ENCODE data around the gene TEX29. TPM values are rescaled to one million over a fixed set of nuclear protein-coding genes. Genes with fewer than 3 reads are reported as not detected.

TEX29 gene
- polyA plus RNA-seq, 2 donors = 0.24 to 0.88 TPM

- Histone ChIP-seq H3K27ac (ENCODE audit: low read depth in 2 of 2, low read length in 1 of 2) (no peak overlapping the region), H3K9me3 (ENCODE audit: control insufficient read depth in 2 of 2, insufficient read depth in 1 of 2, low read depth in 1 of 2, low read length in 1 of 2) (no peaks in the 10 kb centered on the region), H3K4me1 (ENCODE audit: control insufficient read depth in 2 of 2, insufficient read depth in 2 of 2, low read length in 1 of 2) (no peaks in the 10 kb centered on the region), H3K36me3 (ENCODE audit: control insufficient read depth in 2 of 2, insufficient read depth in 2 of 2, low read length in 1 of 2) (no peaks in the 10 kb centered on the region), H3K27me3 (ENCODE audit: control insufficient read depth in 1 of 2, insufficient read depth in 2 of 2, low read length in 2 of 2) (peaks cover 0 to 3% of the 10 kb centered on the region in 2 donors), H3K4me3 (ENCODE audit: low read depth in 1 of 2, low read length in 2 of 2) (no peak overlapping the region)
- 69 to 79% methylated on average over 9 of the region's 9 CpGs for WGBS, 2 donors
Measured at GRCh38 chr13:111360452-111360851, 40.0 kb downstream of the TEX29 start.

DNA sequence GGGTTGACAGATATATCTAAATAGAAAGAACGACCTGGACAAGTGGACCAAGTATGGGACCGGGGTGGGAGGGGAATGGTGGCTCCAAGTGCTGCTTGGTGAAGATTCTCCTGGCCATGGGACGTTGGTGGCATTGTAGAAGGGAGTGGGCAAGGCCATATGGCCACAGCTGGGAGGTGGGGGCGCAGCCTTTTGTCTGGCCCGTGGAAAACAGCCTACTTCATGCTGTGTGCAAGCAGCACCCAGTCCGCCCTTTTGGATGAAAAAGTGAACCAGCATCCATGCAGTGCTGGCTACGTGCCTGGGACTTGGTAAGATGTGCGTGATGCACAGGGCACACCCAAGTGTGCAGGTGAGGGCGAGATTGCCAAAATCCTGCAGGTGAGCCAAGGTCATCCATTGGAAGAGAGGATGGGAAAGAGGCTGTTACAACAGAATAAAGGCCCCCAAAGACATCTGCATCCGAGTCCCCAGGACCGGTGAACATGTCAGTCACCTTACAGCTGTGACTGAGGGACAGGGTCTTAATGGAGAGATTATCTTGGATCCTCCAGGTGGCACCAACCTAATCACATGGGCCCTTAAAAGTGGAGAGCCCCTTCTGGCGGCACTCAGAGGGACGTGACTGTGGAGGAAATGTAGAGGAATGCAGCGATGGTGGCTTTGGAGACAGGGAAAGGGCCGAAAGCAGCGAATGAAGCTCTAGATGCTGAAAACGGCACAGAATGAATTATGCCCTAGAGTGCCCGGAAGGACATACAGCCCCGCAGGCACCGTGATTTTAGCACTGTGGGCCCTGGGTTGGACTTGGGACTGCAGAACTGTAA, 40.8 kb downstream of the TEX29 start:
- Histone ChIP-seq H3K9me3 (ENCODE audit: control insufficient read depth in 2 of 2, insufficient read depth in 1 of 2, low read depth in 1 of 2, low read length in 1 of 2) (no peaks in the 10 kb centered on the region), H3K4me3 (ENCODE audit: low read depth in 1 of 2, low read length in 2 of 2) (no peak overlapping the region), H3K4me1 (ENCODE audit: control insufficient read depth in 2 of 2, insufficient read depth in 2 of 2, low read length in 1 of 2) (no peaks in the 10 kb centered on the region), H3K27ac (ENCODE audit: low read depth in 2 of 2, low read length in 1 of 2) (no peak overlapping the region), H3K36me3 (ENCODE audit: control insufficient read depth in 2 of 2, insufficient read depth in 2 of 2, low read length in 1 of 2) (no peaks in the 10 kb centered on the region), H3K27me3 (ENCODE audit: control insufficient read depth in 1 of 2, insufficient read depth in 2 of 2, low read length in 2 of 2) (peaks cover 0 to 3% of the 10 kb centered on the region in 2 donors)
- 77 to 79% methylated on average over 20 of the region's 20 CpGs for WGBS, 2 donors

GRCh38 chr13:111361873-111362648, 41.6 kb downstream of the TEX29 start:
- H3K27me3 ChIP-seq (ENCODE audit: control insufficient read depth in 1 of 2, insufficient read depth in 2 of 2, low read length in 2 of 2) = peaks cover 0 to 3% of the 10 kb centered on the region in 2 donors
- H3K27ac ChIP-seq (ENCODE audit: low read depth in 2 of 2, low read length in 1 of 2) = no peak overlapping the region
- no peaks in the 10 kb centered on the region for H3K36me3 ChIP-seq (ENCODE audit: control insufficient read depth in 2 of 2, insufficient read depth in 2 of 2, low read length in 1 of 2)
- H3K9me3 ChIP-seq (ENCODE audit: control insufficient read depth in 2 of 2, insufficient read depth in 1 of 2, low read depth in 1 of 2, low read length in 1 of 2) = no peaks in the 10 kb centered on the region
- H3K4me1 ChIP-seq (ENCODE audit: control insufficient read depth in 2 of 2, insufficient read depth in 2 of 2, low read length in 1 of 2) = no peaks in the 10 kb centered on the region
- whole genome bisulfite sequencing, 2 donors = 74 to 84% methylated on average over 11 of the region's 11 CpGs
- no peak overlapping the region for H3K4me3 ChIP-seq (ENCODE audit: low read depth in 1 of 2, low read length in 2 of 2)

DNA sequence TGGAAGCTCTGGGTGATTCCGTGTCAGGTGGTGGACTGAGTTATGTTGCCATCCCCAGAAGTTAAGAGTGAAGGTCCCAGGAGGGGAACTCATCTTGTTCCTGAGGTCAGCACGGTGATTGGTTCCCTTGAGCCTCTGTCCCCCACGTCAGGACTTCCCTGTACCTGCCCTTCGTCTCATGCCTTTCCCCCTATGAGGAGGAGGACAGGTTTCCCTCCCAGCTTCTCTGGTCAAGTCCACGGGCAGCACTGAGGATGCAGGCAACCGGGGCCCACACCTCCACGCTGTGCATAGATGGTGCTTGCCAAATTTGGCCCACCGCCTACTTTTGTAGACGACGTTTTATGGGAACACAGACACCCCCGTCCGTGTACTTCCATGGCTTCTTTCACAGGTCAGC, 42.7 kb downstream of the TEX29 start:
- Histone ChIP-seq H3K36me3 (ENCODE audit: control insufficient read depth in 2 of 2, insufficient read depth in 2 of 2, low read length in 1 of 2) (no peaks in the 10 kb centered on the region), H3K4me3 (ENCODE audit: low read depth in 1 of 2, low read length in 2 of 2) (no peak overlapping the region), H3K27ac (ENCODE audit: low read depth in 2 of 2, low read length in 1 of 2) (no peak overlapping the region), H3K27me3 (ENCODE audit: control insufficient read depth in 1 of 2, insufficient read depth in 2 of 2, low read length in 2 of 2) (peaks cover 0 to 3% of the 10 kb centered on the region in 2 donors), H3K4me1 (ENCODE audit: control insufficient read depth in 2 of 2, insufficient read depth in 2 of 2, low read length in 1 of 2) (no peaks in the 10 kb centered on the region), H3K9me3 (ENCODE audit: control insufficient read depth in 2 of 2, insufficient read depth in 1 of 2, low read depth in 1 of 2, low read length in 1 of 2) (no peaks in the 10 kb centered on the region)
- 79 to 80% methylated on average over 12 of the region's 12 CpGs for WGBS, 2 donors

- no peaks in the 10 kb centered on the region for H3K9me3 ChIP-seq (ENCODE audit: control insufficient read depth in 2 of 2, insufficient read depth in 1 of 2, low read depth in 1 of 2, low read length in 1 of 2)
- peaks cover 0 to 3% of the 10 kb centered on the region in 2 donors for H3K27me3 ChIP-seq (ENCODE audit: control insufficient read depth in 1 of 2, insufficient read depth in 2 of 2, low read length in 2 of 2)
- no peaks in the 10 kb centered on the region for H3K36me3 ChIP-seq (ENCODE audit: control insufficient read depth in 2 of 2, insufficient read depth in 2 of 2, low read length in 1 of 2)
- H3K4me1 ChIP-seq (ENCODE audit: control insufficient read depth in 2 of 2, insufficient read depth in 2 of 2, low read length in 1 of 2) = no peaks in the 10 kb centered on the region
- no peak overlapping the region for H3K27ac ChIP-seq (ENCODE audit: low read depth in 2 of 2, low read length in 1 of 2)
- H3K4me3 ChIP-seq (ENCODE audit: low read depth in 1 of 2, low read length in 2 of 2) = no peak overlapping the region
- 79 to 80% methylated on average over 7 of the region's 7 CpGs for WGBS, 2 donors
Measured at GRCh38 chr13:111363591-111363990, 43.1 kb downstream of the TEX29 start.

DNA sequence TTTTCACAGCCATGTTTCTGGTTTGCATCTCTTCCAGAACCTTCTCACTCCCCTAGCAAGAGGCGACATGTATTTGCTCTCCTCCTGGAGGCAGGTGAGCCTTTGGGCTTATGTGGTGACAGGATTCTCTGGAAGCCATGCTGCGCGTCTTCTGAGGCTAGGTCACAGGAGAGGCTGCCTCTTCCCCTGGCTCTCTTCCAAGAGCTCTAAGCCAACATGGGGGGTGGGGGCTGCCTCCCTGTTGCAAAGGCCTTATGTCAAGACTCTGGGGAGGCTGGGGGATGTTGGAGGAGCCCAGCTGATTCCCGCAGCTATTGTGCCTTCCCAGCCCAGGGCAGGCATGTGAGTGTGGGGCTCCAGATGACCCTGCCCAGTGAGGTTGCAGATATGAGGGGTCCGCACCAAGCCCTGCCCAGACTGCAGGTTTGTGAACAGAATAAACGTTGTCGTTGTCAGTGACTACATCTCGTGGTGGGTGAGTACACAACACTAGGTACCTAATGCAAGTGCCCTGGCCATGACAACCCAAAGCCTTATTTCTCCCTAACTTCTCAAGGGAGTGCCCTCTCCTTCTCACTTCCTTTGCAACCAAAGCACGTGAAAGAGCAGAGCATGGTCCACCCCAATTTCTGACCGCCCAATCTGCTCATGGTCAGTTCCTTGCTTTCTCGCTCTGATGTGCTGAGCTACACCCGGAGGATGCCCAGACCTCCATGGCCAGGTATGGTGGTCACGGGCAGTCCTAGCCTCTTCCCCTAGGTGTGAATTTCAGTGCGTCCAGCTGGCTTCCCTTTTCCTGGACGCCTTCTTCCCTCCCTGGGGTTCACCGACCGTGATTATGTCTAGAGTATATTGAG, 44.9 kb downstream of the TEX29 start:
- H3K4me1 ChIP-seq (ENCODE audit: control insufficient read depth in 2 of 2, insufficient read depth in 2 of 2, low read length in 1 of 2) = no peaks in the 10 kb centered on the region
- H3K36me3 ChIP-seq (ENCODE audit: control insufficient read depth in 2 of 2, insufficient read depth in 2 of 2, low read length in 1 of 2) = no peaks in the 10 kb centered on the region
- 84 to 89% methylated on average over 17 of the region's 17 CpGs for WGBS, 2 donors
- H3K4me3 ChIP-seq (ENCODE audit: low read depth in 1 of 2, low read length in 2 of 2) = no peak overlapping the region
- no peak overlapping the region for H3K27ac ChIP-seq (ENCODE audit: low read depth in 2 of 2, low read length in 1 of 2)
- H3K9me3 ChIP-seq (ENCODE audit: control insufficient read depth in 2 of 2, insufficient read depth in 1 of 2, low read depth in 1 of 2, low read length in 1 of 2) = no peaks in the 10 kb centered on the region
- H3K27me3 ChIP-seq (ENCODE audit: control insufficient read depth in 1 of 2, insufficient read depth in 2 of 2, low read length in 2 of 2) = peaks cover 0 to 3% of the 10 kb centered on the region in 2 donors

- 81 to 85% methylated on average over 2 of the region's 2 CpGs for WGBS, 2 donors
- no peak overlapping the region for H3K4me3 ChIP-seq (ENCODE audit: low read depth in 1 of 2, low read length in 2 of 2)
- H3K9me3 ChIP-seq (ENCODE audit: control insufficient read depth in 2 of 2, insufficient read depth in 1 of 2, low read depth in 1 of 2, low read length in 1 of 2) = no peaks in the 10 kb centered on the region
Measured at GRCh38 chr13:111367340-111367739, 46.9 kb downstream of the TEX29 start.

GRCh38 chr13:111368091-111368490, 47.6 kb downstream of the TEX29 start:
- whole genome bisulfite sequencing, 2 donors = 86 to 87% methylated on average over 4 of the region's 4 CpGs
- Histone ChIP-seq H3K27me3 (ENCODE audit: control insufficient read depth in 1 of 2, insufficient read depth in 2 of 2, low read length in 2 of 2) (no peaks in the 10 kb centered on the region), H3K36me3 (ENCODE audit: control insufficient read depth in 2 of 2, insufficient read depth in 2 of 2, low read length in 1 of 2) (no peaks in the 10 kb centered on the region), H3K9me3 (ENCODE audit: control insufficient read depth in 2 of 2, insufficient read depth in 1 of 2, low read depth in 1 of 2, low read length in 1 of 2) (no peaks in the 10 kb centered on the region), H3K4me1 (ENCODE audit: control insufficient read depth in 2 of 2, insufficient read depth in 2 of 2, low read length in 1 of 2) (no peaks in the 10 kb centered on the region), H3K4me3 (ENCODE audit: low read depth in 1 of 2, low read length in 2 of 2) (no peak overlapping the region), H3K27ac (ENCODE audit: low read depth in 2 of 2, low read length in 1 of 2) (no peak overlapping the region)

More at GRCh38 chr13:111367340-111367739, 46.9 kb downstream of the TEX29 start:
- Histone ChIP-seq H3K27me3 (ENCODE audit: control insufficient read depth in 1 of 2, insufficient read depth in 2 of 2, low read length in 2 of 2) (no peaks in the 10 kb centered on the region), H3K27ac (ENCODE audit: low read depth in 2 of 2, low read length in 1 of 2) (no peak overlapping the region), H3K36me3 (ENCODE audit: control insufficient read depth in 2 of 2, insufficient read depth in 2 of 2, low read length in 1 of 2) (no peaks in the 10 kb centered on the region), H3K4me1 (ENCODE audit: control insufficient read depth in 2 of 2, insufficient read depth in 2 of 2, low read length in 1 of 2) (no peaks in the 10 kb centered on the region)

DNA sequence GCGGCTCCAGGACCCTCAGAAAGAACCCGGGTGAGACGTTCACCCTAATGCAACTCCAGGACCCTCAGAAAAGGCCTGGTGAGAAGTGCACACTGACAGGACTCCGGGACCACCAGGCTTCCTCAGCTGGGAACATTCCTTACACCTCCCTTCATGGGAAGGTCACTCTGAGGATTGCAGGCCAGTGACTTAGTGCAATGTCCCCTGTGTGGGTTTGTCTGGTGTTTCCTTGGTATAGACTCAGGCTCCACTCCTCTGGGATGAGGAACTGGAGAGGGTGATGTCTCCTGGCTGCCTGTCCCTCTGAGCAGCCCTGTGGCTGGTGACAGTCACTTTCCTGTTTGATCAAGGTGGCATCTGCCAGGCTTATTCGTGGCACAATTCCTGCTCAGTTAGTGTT, 49.7 kb downstream of the TEX29 start:
- Histone ChIP-seq H3K36me3 (ENCODE audit: control insufficient read depth in 2 of 2, insufficient read depth in 2 of 2, low read length in 1 of 2) (no peaks in the 10 kb centered on the region), H3K27ac (ENCODE audit: low read depth in 2 of 2, low read length in 1 of 2) (no peak overlapping the region), H3K4me3 (ENCODE audit: low read depth in 1 of 2, low read length in 2 of 2) (no peak overlapping the region), H3K27me3 (ENCODE audit: control insufficient read depth in 1 of 2, insufficient read depth in 2 of 2, low read length in 2 of 2) (no peaks in the 10 kb centered on the region), H3K9me3 (ENCODE audit: control insufficient read depth in 2 of 2, insufficient read depth in 1 of 2, low read depth in 1 of 2, low read length in 1 of 2) (no peaks in the 10 kb centered on the region), H3K4me1 (ENCODE audit: control insufficient read depth in 2 of 2, insufficient read depth in 2 of 2, low read length in 1 of 2) (no peaks in the 10 kb centered on the region)
- WGBS, 2 donors = 90 to 93% methylated on average over 5 of the region's 5 CpGs

All from esophagus (tissue), 2 donors.